ENCODE measurements around the gene ALKBH7. TPM values are rescaled to one million over a fixed set of nuclear protein-coding genes. Genes with fewer than 3 reads are reported as not detected.
"Not testable (repeated sequence)": the region's sequence is repeated elsewhere in the genome, so short reads cannot be mapped to it uniquely, and the experiment has no call there.

The ALKBH7 gene, protein sequence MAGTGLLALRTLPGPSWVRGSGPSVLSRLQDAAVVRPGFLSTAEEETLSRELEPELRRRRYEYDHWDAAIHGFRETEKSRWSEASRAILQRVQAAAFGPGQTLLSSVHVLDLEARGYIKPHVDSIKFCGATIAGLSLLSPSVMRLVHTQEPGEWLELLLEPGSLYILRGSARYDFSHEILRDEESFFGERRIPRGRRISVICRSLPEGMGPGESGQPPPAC
- 32.2 and 34.1 TPM in 2 replicates for total RNA-seq

DNA sequence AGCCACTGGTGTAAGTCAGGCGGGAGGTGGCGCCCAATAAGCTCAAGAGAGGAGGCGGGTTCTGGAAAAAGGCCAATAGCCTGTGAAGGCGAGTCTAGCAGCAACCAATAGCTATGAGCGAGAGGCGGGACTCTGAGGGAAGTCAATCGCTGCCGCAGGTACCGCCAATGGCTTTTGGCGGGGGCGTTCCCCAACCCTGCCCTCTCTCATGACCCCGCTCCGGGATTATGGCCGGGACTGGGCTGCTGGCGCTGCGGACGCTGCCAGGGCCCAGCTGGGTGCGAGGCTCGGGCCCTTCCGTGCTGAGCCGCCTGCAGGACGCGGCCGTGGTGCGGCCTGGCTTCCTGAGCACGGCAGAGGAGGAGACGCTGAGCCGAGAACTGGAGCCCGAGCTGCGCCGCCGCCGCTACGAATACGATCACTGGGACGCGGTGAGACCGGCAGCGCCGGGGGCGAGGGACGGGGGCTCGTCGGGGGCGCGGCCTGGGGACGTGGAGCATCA lies at the start of gene ALKBH7:
Gene ALKBH7, plus strand, starts transcription at position 201 of the 502 bp plus-strand sequence. Its CDS starts 27 bp downstream, at position 228.
- intact Hi-C loops (cut with micrococcal nuclease): loop anchor here (1.0 to 10.0 kb wide), 7 partner anchors 11 to 692 kb away; partner anchors contain the start of genes CLPP, GTF2F1 and ZNF557

DNA sequence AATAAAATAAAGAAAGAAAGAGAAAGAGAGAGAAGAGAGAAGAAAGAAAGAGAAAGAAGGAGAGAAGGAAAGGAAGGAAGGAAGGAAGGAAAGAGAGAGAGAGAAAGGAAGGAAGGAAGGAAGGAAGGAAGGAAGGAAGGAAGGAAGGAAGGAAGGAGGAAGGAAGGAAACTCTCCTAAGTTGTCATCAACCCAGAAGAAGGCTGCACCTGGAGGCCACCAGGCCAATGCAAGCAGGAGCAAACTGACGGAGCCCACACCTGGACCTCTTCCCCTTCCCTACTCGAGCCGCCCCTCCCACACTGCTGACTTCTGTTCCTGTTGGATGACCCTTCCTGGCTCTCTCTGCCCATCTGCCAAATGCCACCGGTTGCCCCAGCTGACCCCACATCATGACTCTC lies 47.8 kb upstream of the ALKBH7 start:
- intact Hi-C loops (cut with micrococcal nuclease): no loop called here

GRCh38 chr19:6325614-6326013 lies 47.0 kb upstream of the ALKBH7 start:
- intact Hi-C loops (cut with micrococcal nuclease): no loop called here

- intact Hi-C loops (cut with micrococcal nuclease): no loop called here
Measured at GRCh38 chr19:6326815-6327214, 45.8 kb upstream of the ALKBH7 start.

DNA sequence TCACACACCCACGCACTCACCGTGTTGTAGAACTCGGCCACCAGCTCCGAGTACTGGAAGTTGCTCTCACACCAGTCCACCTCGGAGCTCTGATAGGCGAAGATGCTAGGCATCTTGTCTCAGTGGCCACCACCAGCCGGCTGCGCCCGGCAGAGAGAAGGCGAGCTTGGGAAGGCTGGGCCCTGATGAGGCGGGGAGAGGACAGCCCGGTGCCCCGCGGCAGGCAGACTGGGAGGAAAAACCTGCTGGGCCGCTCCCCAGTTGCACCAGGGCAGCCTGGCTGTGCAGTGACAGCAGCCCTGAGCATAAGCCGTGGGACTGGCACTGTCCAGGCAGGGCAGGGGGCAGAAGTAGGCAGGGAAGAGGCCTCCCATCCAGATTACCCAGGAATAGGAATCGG lies 39.2 kb upstream of the ALKBH7 start, which contains the start of gene ACER1:
Gene ACER1, minus strand, starts transcription at position 174 of the 400 bp plus-strand sequence. Its CDS starts 61 bp downstream, at position 113.
- intact Hi-C loops (cut with micrococcal nuclease): no loop called here

- intact Hi-C loops (cut with micrococcal nuclease): no loop called here
Measured at GRCh38 chr19:6334490-6335285, 37.9 kb upstream of the ALKBH7 start.

- intact Hi-C loops (cut with micrococcal nuclease): no loop called here
Measured at GRCh38 chr19:6340493-6341201, 31.9 kb upstream of the ALKBH7 start.

DNA sequence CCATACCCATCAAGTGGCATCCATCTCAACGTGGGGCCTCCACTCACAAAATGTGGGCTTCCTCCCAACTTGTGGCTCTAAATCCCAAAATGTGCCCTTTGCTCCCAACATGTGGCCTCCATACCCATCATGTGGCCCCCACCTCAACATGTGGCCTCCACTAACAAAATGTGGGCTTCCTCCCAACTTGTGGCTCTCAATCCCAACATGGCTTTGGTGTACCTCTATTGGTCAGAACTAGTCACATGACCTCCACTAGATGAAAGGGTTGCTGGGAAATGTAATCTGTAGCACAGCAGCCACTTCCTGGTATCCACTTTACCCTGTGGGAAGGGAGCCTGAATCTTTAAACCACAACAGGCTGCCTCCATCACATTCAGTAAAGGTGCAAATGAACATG lies 29.1 kb upstream of the ALKBH7 start:
- intact Hi-C loops (cut with micrococcal nuclease): no loop called here

DNA sequence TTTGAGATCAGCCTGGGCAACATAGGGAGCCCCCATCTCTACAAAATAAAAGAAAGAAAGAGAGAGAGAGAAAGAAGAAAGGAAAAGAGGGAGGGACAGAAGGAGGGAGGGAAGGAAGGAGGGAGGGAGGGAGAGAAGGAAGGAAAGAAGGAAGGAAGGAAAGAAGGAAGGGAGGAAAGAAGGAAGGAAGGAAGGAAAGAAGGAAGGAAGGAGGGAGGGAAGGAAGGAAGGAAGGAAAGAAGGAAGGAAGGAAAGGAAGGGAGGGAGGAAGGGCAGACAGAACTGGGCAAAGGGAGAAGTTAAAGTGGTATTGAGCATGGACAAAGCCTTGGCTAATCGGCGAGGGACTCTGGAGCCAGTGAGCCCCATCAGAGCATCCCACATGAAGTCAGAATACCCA lies 23.3 kb upstream of the ALKBH7 start:
- intact Hi-C loops (cut with micrococcal nuclease): not testable (repeated sequence)

- intact Hi-C loops (cut with micrococcal nuclease): no loop called here
Measured at GRCh38 chr19:6350688-6351087, 21.9 kb upstream of the ALKBH7 start.

DNA sequence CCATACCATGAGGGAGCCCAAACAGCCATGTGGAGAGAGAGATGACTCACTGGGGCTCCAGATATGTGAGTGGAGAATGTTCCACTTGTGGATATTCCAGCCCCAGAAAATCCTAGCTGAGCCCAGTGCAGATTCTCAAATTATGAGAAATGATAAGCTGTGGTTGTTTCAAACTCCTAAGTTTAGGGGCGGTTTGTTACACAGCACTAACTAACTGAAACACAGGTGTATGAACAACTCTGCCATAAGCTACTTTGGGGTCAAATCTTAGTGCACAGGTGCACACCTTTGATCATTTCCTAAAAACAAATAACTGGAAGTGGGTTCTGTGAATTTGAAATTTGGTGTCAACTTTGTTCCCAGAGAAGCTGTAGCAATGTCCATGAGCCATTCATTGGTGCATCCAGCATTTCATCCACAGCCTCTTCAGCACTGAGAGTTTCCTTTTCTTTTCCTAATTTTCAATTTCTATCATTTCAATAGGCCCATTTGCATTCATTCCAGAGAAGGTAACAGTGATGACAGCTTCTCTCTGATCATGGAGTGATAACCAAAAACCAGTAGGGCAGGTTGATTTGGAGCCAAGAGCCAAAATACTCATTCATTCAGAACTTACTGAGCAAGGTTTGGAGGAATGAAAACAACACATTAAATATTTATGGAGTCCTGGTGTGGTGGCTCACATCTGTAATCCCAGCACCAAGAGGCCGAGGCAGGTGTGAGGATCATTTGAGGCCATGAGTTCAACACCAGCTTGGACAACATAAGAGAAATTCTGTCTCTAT lies 20.0 kb upstream of the ALKBH7 start:
- intact Hi-C loops (cut with micrococcal nuclease): no loop called here

DNA sequence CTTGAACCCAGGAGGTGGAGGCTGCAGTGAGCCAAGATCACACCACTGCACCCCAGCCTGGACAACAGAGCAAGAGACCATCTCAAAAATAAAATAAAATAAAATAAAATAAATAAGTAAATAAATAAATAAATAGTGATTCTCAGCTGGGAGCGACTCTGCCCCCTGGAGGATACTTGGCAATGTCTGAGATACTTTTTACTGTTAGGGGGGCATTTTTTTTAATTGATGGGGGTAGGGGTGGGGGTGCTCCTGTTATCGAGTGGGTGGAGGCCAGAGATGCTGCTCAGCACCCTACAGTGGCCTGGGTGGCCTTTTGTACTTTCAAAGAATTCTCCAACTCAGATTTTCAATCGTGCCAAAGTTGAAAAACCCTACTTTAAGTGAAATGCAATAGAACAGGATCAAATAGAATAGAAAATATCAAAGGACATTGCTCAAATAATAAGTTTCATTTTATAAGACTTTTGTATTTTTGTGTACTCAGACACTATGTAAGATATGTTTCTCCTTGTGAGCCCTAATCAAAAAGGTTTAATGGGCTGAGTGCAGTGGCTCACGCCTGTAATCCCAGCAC lies 18.4 kb upstream of the ALKBH7 start:
- intact Hi-C loops (cut with micrococcal nuclease): no loop called here

DNA sequence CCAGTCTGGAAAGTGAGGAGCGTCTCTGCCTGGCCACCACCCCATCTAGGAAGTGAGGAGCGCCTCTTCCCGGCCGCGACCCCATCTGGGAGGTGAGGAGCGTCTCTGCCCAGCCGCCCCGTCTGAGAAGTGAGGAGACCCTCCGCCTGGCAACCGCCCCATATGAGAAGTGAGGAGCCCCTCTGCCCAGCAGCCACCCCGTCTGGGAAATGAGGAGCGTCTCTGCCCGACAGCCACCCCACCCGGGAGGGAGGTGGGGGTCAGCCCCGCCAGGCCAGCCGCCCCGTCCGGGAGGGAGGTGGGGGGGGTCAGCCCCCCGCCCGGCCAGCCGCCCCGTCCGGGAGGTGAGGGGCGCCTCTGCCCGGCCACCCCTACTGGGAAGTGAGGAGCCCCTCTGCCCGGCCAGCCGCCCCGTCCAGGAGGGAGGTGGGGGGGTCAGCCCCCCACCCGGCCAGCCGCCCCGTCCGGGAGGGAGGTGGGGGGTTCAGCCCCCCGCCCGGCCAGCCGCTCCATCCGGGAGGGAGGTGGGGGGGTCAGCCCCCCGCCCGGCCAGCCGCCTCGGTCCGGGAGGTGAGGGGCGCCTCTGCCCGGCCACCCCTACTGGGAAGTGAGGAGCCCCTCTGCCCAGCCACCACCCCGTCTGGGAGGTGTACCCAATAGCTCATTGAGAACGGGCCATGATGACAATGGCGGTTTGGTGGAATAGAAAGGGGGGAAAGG lies 17.1 kb upstream of the ALKBH7 start:
- intact Hi-C loops (cut with micrococcal nuclease): not testable (repeated sequence)

DNA sequence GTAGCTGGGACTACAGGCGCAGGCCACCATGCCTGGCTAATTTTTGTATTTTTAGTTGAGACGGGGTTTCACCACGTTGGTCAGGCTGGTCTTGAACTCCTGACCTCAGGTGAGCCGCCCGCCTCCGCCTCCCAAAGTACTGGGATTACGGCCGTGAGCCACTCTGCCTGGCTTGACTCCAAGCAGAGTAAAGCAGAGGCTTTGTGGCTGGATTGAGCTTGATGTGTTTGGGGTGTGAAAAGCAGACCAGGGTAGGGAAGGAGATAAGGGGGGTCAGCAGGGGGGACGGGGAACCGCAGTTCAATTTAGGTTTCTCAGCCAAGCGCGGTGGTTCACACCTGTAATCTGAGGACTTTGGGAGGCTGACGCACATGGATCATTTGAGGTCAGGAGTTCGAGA lies 15.4 kb upstream of the ALKBH7 start:
- intact Hi-C loops (cut with micrococcal nuclease): no loop called here

DNA sequence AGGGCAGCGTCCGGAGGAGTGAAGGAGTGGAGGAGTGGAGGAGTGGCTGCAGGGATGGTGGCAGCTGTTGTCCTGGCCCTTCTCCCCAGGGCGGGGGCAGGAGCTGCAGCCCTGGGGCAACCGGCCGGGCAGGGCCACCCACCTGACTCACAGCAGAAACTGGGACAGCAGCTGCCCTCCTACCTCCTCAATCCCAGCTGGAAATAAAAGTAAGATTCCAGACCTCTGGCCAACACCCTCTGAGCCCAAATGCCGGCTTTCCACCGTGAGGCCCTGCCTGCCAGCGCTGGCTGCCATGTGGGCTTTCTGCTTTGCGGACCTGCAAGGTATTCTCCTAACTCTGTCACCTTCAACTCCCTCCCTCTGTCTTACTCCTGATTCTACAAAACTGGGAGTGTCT lies 14.6 kb upstream of the ALKBH7 start:
- intact Hi-C loops (cut with micrococcal nuclease): no loop called here

DNA sequence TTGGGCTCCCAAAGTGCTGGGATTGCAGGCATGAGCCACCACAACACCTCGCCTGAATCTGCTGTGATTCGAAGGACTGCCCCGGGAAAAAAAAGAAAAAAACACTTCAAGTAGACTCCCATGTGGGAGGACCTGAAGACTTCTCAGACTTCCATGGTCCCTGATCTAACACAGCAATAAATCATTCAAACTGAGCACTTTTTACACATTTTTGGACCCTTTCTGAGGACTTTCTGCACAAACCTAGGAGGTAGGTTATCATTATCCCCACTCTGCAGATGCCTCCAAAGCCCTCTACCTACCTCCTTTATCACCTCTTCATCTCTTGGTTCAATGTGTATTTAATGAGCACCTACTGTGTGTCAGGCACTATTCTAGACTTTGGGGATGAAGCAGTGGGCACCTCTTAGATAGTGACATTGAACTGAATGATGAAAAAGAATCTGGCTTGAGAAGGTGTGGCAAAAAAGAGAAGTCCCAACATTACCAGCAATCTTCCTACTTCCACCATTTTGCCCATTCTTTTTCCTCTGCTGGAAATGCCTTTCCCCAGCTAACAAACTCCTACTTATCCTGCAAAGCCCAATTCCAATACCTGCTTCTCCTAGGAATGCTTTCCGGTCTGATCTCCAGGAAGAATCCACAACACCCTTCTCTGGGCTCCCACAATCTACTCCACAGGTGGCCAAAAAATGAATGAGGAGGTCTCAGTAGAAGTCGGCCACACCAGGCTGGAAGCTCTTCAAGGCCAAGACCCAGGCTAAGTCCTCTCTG lies 12.8 kb upstream of the ALKBH7 start:
- intact Hi-C loops (cut with micrococcal nuclease): loop anchor here (5.0 kb wide), 1 partner anchor 382 kb away; the partner anchor contains the start of gene RANBP3

- intact Hi-C loops (cut with micrococcal nuclease): loop anchor here (5.0 kb wide), 1 partner anchor 383 kb away; the partner anchor contains the start of gene RANBP3
Measured at GRCh38 chr19:6360445-6360844, 12.1 kb upstream of the ALKBH7 start.

- intact Hi-C loops (cut with micrococcal nuclease): loop anchor here (1.0 to 5.0 kb wide), 5 partner anchors 11 to 384 kb away; partner anchors contain the start of genes ALKBH7, GTF2F1 and RANBP3
Measured at GRCh38 chr19:6360857-6361216, 11.8 kb upstream of the ALKBH7 start.

GRCh38 chr19:6362027-6362350 lies 10.6 kb upstream of the ALKBH7 start:
- intact Hi-C loops (cut with micrococcal nuclease): loop anchor here (1.0 to 5.0 kb wide), 2 partner anchors 62 to 385 kb away; partner anchors contain the start of genes KHSRP and RANBP3

All from T-helper 2 cell treated with Interferon-gamma antibody and Interleukin-4, amounts not matched to agents 100 ng/mL and 5 ng/mL, for 36 hours (primary cell).